ENCODE data around the gene DIRAS1.

The DIRAS1 gene

DNA sequence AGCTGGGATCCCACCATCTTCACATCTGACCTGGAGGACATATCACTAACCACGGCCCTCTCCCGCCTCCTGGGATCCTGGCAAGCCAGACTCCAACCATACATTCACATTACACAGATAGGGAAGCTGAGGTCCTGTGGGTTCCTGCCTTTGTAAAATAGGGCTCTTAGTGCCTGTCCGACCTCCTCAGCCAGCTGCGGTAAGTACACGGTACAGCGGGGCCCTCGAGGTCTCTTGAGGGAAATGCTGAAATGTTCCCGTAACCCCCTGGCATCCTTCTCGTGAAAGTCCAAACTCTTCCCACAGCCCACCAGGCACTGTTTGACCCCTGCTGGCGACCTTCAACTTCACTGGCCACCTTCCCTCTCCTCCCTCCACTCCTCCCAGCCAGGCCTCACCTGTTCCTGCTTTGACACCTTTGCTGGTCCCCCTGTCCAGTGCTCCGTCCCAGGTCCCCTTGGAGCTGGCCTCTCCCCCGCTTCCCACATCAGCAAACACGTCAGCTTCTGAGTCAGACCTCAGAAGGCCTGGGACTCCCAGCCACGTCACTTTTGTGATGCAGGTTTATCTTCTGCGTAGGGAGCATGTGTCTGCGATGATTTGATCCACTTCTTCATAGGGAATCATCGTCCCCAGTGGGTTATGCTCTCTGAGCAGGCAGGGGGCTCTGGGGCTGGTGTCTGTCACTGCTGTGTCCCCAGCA is 9.8 kb downstream of the DIRAS1 start:
- no peak overlapping the region for H3K4me3 ChIP-seq (replicated peaks; ENCODE audit: insufficient read depth, low read length)

DNA sequence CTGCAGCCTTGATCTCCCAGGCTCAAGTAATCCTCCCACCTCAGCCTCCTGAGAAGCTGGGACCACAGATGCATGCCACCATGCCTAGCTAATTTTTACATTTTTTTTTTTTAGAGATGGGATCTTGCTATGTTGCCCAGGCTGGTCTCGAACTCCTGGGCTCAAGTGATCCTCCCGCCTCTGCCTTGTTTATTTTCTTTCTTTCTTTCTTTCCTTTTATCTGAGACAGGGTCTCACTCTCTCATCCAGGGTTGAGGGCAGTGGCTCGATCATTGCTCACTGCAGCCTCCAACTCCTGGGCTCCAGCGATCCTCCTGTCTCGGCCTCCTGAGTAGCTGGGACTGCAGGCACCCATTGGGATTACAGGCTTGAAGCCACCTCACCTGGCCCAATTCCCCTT is 14.9 kb downstream of the DIRAS1 start:
- Histone ChIP-seq H3K27ac (replicated peaks) (no peak overlapping the region), H3K27me3 (ENCODE audit: insufficient read depth, poor library complexity, severe bottlenecking) (no peaks in the 10 kb centered on the region), H3K4me3 (replicated peaks; ENCODE audit: insufficient read depth, low read length) (no peak overlapping the region)
- no peak for TF ChIP-seq POLR2AphosphoS5 (IDR thresholded peaks at IDR 0.05; ENCODE audit: low read depth)
- no peak for TF ChIP-seq GABPA (IDR thresholded peaks at IDR 0.05; ENCODE audit: low read depth)
- TF ChIP-seq SPI1 (IDR thresholded peaks at IDR 0.05; ENCODE audit: borderline replicate concordance, low read depth) = no peak
- TF ChIP-seq, protein P1, sequence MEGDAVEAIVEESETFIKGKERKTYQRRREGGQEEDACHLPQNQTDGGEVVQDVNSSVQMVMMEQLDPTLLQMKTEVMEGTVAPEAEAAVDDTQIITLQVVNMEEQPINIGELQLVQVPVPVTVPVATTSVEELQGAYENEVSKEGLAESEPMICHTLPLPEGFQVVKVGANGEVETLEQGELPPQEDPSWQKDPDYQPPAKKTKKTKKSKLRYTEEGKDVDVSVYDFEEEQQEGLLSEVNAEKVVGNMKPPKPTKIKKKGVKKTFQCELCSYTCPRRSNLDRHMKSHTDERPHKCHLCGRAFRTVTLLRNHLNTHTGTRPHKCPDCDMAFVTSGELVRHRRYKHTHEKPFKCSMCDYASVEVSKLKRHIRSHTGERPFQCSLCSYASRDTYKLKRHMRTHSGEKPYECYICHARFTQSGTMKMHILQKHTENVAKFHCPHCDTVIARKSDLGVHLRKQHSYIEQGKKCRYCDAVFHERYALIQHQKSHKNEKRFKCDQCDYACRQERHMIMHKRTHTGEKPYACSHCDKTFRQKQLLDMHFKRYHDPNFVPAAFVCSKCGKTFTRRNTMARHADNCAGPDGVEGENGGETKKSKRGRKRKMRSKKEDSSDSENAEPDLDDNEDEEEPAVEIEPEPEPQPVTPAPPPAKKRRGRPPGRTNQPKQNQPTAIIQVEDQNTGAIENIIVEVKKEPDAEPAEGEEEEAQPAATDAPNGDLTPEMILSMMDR (IDR thresholded peaks at IDR 0.05; ENCODE audit: insufficient read depth, low read length) = no peak
- TF ChIP-seq, protein P2, sequence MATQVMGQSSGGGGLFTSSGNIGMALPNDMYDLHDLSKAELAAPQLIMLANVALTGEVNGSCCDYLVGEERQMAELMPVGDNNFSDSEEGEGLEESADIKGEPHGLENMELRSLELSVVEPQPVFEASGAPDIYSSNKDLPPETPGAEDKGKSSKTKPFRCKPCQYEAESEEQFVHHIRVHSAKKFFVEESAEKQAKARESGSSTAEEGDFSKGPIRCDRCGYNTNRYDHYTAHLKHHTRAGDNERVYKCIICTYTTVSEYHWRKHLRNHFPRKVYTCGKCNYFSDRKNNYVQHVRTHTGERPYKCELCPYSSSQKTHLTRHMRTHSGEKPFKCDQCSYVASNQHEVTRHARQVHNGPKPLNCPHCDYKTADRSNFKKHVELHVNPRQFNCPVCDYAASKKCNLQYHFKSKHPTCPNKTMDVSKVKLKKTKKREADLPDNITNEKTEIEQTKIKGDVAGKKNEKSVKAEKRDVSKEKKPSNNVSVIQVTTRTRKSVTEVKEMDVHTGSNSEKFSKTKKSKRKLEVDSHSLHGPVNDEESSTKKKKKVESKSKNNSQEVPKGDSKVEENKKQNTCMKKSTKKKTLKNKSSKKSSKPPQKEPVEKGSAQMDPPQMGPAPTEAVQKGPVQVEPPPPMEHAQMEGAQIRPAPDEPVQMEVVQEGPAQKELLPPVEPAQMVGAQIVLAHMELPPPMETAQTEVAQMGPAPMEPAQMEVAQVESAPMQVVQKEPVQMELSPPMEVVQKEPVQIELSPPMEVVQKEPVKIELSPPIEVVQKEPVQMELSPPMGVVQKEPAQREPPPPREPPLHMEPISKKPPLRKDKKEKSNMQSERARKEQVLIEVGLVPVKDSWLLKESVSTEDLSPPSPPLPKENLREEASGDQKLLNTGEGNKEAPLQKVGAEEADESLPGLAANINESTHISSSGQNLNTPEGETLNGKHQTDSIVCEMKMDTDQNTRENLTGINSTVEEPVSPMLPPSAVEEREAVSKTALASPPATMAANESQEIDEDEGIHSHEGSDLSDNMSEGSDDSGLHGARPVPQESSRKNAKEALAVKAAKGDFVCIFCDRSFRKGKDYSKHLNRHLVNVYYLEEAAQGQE (IDR thresholded peaks at IDR 0.05; ENCODE audit: insufficient replicate concordance, low read depth) = no peak
- no peak for DNase-seq (ENCODE audit: low read depth in 1 of 2, low spot score in 1 of 2)

More for the DNA sequence above, 9.8 kb downstream of the DIRAS1 start:
- DNase-seq (ENCODE audit: low read depth in 1 of 2, low spot score in 1 of 2) = peak; percentile 54 to 78
- Histone ChIP-seq H3K27me3 (ENCODE audit: insufficient read depth, poor library complexity, severe bottlenecking) (no peaks in the 10 kb centered on the region), H3K27ac (replicated peaks) (peak overlapping the region; percentile 64)
- peak; percentile 47; the same call in 1 of the 2 replicates for TF ChIP-seq SPI1 (IDR thresholded peaks at IDR 0.05; ENCODE audit: borderline replicate concordance, low read depth)
- TF ChIP-seq, protein P1 (IDR thresholded peaks at IDR 0.05; ENCODE audit: insufficient read depth, low read length) = no peak

GRCh38 chr19:2703691-2704216 is 17.4 kb downstream of the DIRAS1 start:
- H3K27ac ChIP-seq (replicated peaks) = no peak overlapping the region
- no peak for DNase-seq (ENCODE audit: low read depth in 1 of 2, low spot score in 1 of 2)
- TF ChIP-seq SPI1 (IDR thresholded peaks at IDR 0.05; ENCODE audit: borderline replicate concordance, low read depth) (no peak), POLR2AphosphoS5 (IDR thresholded peaks at IDR 0.05; ENCODE audit: low read depth) (no peak), GABPA (IDR thresholded peaks at IDR 0.05; ENCODE audit: low read depth) (no peak)
- TF ChIP-seq, protein P2 (IDR thresholded peaks at IDR 0.05; ENCODE audit: insufficient replicate concordance, low read depth) = no peak
- H3K4me3 ChIP-seq (replicated peaks; ENCODE audit: insufficient read depth, low read length) = no peak overlapping the region
- no peaks in the 10 kb centered on the region for H3K27me3 ChIP-seq (ENCODE audit: insufficient read depth, poor library complexity, severe bottlenecking)

- no peak for DNase-seq (ENCODE audit: low read depth in 1 of 2, low spot score in 1 of 2)
- Histone ChIP-seq H3K4me3 (replicated peaks; ENCODE audit: insufficient read depth, low read length) (no peak overlapping the region), H3K27me3 (ENCODE audit: insufficient read depth, poor library complexity, severe bottlenecking) (no peaks in the 10 kb centered on the region), H3K27ac (replicated peaks) (no peak overlapping the region)
- TF ChIP-seq GABPA (IDR thresholded peaks at IDR 0.05; ENCODE audit: low read depth) = no peak
These were observed 18.1 kb downstream of the DIRAS1 start for GRCh38 chr19:2703077-2703437.

Data from HL-60 (cell line).